Measurements from ENCODE around the gene FAR1.
"Not testable (repeated sequence)": the region's sequence is repeated elsewhere in the genome, so short reads cannot be mapped to it uniquely, and the experiment has no call there.

The FAR1 gene

GRCh38 chr11:13720940-13721339 is 52.5 kb downstream of the FAR1 start:
- no peak for DNase-seq

GRCh38 chr11:13721760-13722159 is 53.3 kb downstream of the FAR1 start:
- no peak for DNase-seq

GRCh38 chr11:13726456-13726855 is 58.0 kb downstream of the FAR1 start:
- DNase-seq = no peak

GRCh38 chr11:13728076-13728475 is 59.6 kb downstream of the FAR1 start:
- no peak for DNase-seq

- DNase-seq = no peak
Observed at GRCh38 chr11:13734530-13734929, 66.1 kb downstream of the FAR1 start.

GRCh38 chr11:13745165-13745564 is 76.7 kb downstream of the FAR1 start:
- no peak for DNase-seq

- DNase-seq = not testable (repeated sequence)
Observed at GRCh38 chr11:13753316-13753715, 84.8 kb downstream of the FAR1 start.

GRCh38 chr11:13759050-13759449 is 90.6 kb downstream of the FAR1 start:
- DNase-seq = no peak

GRCh38 chr11:13760115-13760514 is 91.6 kb downstream of the FAR1 start:
- DNase-seq = no peak

GRCh38 chr11:13761250-13761649 is 92.8 kb downstream of the FAR1 start:
- no peak for DNase-seq

- no peak for DNase-seq
Observed at GRCh38 chr11:13761716-13762115, 93.2 kb downstream of the FAR1 start.

GRCh38 chr11:13762718-13763117 is 94.2 kb downstream of the FAR1 start:
- no peak for DNase-seq

GRCh38 chr11:13763341-13763740 is 94.9 kb downstream of the FAR1 start:
- no peak for DNase-seq

- no peak for DNase-seq
Observed at GRCh38 chr11:13765886-13766285, 97.4 kb downstream of the FAR1 start.

GRCh38 chr11:13767471-13767870 is 99.0 kb downstream of the FAR1 start:
- no peak for DNase-seq

- no peak for DNase-seq
Observed at GRCh38 chr11:13769188-13769587, 100.7 kb downstream of the FAR1 start.

GRCh38 chr11:13771151-13771550 is 102.7 kb downstream of the FAR1 start:
- no peak for DNase-seq

GRCh38 chr11:13772223-13773046 is 104.0 kb downstream of the FAR1 start:
- DNase-seq = no peak

GRCh38 chr11:13775471-13775870 is 107.0 kb downstream of the FAR1 start:
- DNase-seq = no peak

GRCh38 chr11:13776134-13776815 is 107.8 kb downstream of the FAR1 start:
- DNase-seq = peak; percentile 48

GRCh38 chr11:13777341-13777985 is 109.0 kb downstream of the FAR1 start:
- DNase-seq = no peak

GRCh38 chr11:13778345-13778744 is 109.9 kb downstream of the FAR1 start:
- DNase-seq = no peak

- DNase-seq = no peak
Observed at GRCh38 chr11:13781153-13781552, 112.7 kb downstream of the FAR1 start.
